Neural crest cell (in vitro differentiated cells): ENCODE data around the gene P2RY2. TPM values are rescaled to one million over a fixed set of nuclear protein-coding genes. Genes with fewer than 3 reads are reported as not detected.
A peak's percentile ranks its signal among the peaks of the same experiment; 100 is the strongest.

ENCODE experiments used
- DNase-seq: peaks from one replicate; pipeline ENCODE4 v3.0.0; 2021; ENCODE audit warnings: low read depth, mixed read lengths, low spot score
- H3K27ac Mint-ChIP-seq: one replicate; pipeline ENCODE4 v1.8.0; 2021; ENCODE audit warnings: mild to moderate bottlenecking, mixed read lengths; ENCODE audit not compliant: unreplicated experiment
- H3K27me3 Mint-ChIP-seq: 2 replicates; pipeline ENCODE4 v1.8.0; 2021; ENCODE audit warnings: low read depth, mild to moderate bottlenecking, mixed read lengths
- H3K36me3 Mint-ChIP-seq: 2 replicates; pipeline ENCODE4 v1.8.0; 2021; ENCODE audit warnings: low read depth, mild to moderate bottlenecking, mixed read lengths
- H3K4me1 Mint-ChIP-seq: 2 replicates; pipeline ENCODE4 v1.8.0; 2021; ENCODE audit warnings: mixed read lengths
- H3K4me3 Mint-ChIP-seq: one replicate; pipeline ENCODE4 v1.8.0; 2021; ENCODE audit warnings: mild to moderate bottlenecking, mixed read lengths
- H3K9me3 Mint-ChIP-seq: 2 replicates; pipeline ENCODE4 v1.8.0; 2021; ENCODE audit warnings: mixed read lengths
- CTCF ChIP-seq: fragments of 200-600 bp; sonication (generic); conservative IDR thresholded peaks from 2 replicates; pipeline ENCODE4 v1.5.0; 2021; ENCODE audit warnings: antibody characterized with exemption, mild to moderate bottlenecking
- total RNA-seq: library from RNA; stranded (reverse); gene quantifications from 2 replicates; pipeline ENCODE4 v1.2.1, GENCODE V29; 2021

P2RY2 gene
- total RNA-seq, 1 donor from 2014 or later, result 0.14 TPM

- peak; percentile 75 for TF ChIP-seq CTCF
- DNase-seq, result peak; percentile 58
- peaks cover 3% of the 10 kb centered on the region for H3K9me3 Mint-ChIP-seq
- no peaks in the 10 kb centered on the region for H3K36me3 Mint-ChIP-seq
- peaks cover 5% of the 10 kb centered on the region for H3K4me1 Mint-ChIP-seq
- H3K27ac Mint-ChIP-seq, result no peak overlapping the region
- H3K4me3 Mint-ChIP-seq, result no peak overlapping the region
- peaks cover 20% of the 10 kb centered on the region for H3K27me3 Mint-ChIP-seq
Measured at GRCh38 chr11:73184953-73185671, 33.0 kb upstream of the P2RY2 start.

- no peak for DNase-seq
- Mint-ChIP-seq H3K27me3 (peaks cover 20% of the 10 kb centered on the region), H3K4me1 (peaks cover 5% of the 10 kb centered on the region), H3K36me3 (no peaks in the 10 kb centered on the region), H3K9me3 (peaks cover 3% of the 10 kb centered on the region), H3K27ac (no peak overlapping the region), H3K4me3 (no peak overlapping the region)
- TF ChIP-seq CTCF, result no peak
Measured at GRCh38 chr11:73185680-73186293, 32.3 kb upstream of the P2RY2 start.

- H3K9me3 Mint-ChIP-seq, result peaks cover 3% of the 10 kb centered on the region
- no peak for TF ChIP-seq CTCF
- DNase-seq, result no peak
- no peaks in the 10 kb centered on the region for H3K36me3 Mint-ChIP-seq
- peaks cover 17% of the 10 kb centered on the region for H3K27me3 Mint-ChIP-seq
- H3K27ac Mint-ChIP-seq, result no peak overlapping the region
- H3K4me1 Mint-ChIP-seq, result peaks cover 5% of the 10 kb centered on the region
- no peak overlapping the region for H3K4me3 Mint-ChIP-seq
Measured at GRCh38 chr11:73186294-73186850, 31.7 kb upstream of the P2RY2 start.

GRCh38 chr11:73186886-73187285 is 31.2 kb upstream of the P2RY2 start:
- peaks cover 5% of the 10 kb centered on the region for H3K4me1 Mint-ChIP-seq
- no peak for TF ChIP-seq CTCF
- H3K36me3 Mint-ChIP-seq, result no peaks in the 10 kb centered on the region
- peaks cover 14% of the 10 kb centered on the region for H3K27me3 Mint-ChIP-seq
- peaks cover 2% of the 10 kb centered on the region for H3K9me3 Mint-ChIP-seq
- H3K4me3 Mint-ChIP-seq, result no peak overlapping the region
- no peak overlapping the region for H3K27ac Mint-ChIP-seq
- no peak for DNase-seq

GRCh38 chr11:73187854-73188253 is 30.2 kb upstream of the P2RY2 start:
- no peak overlapping the region for H3K27ac Mint-ChIP-seq
- H3K4me3 Mint-ChIP-seq, result no peak overlapping the region
- TF ChIP-seq CTCF, result no peak
- H3K4me1 Mint-ChIP-seq, result peaks cover 5% of the 10 kb centered on the region
- H3K9me3 Mint-ChIP-seq, result no peaks in the 10 kb centered on the region
- H3K36me3 Mint-ChIP-seq, result no peaks in the 10 kb centered on the region
- no peak for DNase-seq
- peaks cover 10% of the 10 kb centered on the region for H3K27me3 Mint-ChIP-seq
